K562 (cell line): ENCODE results near the gene CHST14. TPM values are rescaled to one million over a fixed set of nuclear protein-coding genes. Genes with fewer than 3 reads are reported as not detected.

Source experiments
- ATF4 ChIP-seq: fragments of 450-650 bp; formaldehyde crosslinking; IDR thresholded peaks from 2 replicates; pipeline ENCODE4 v1.4.0; 2022; ENCODE audit warnings: mild to moderate bottlenecking, moderate library complexity
- CXXC5 ChIP-seq: fragments of 250-450 bp; sonication (Bioruptor Pico); IDR thresholded peaks from 2 replicates; pipeline ENCODE4 v1.8.0; 2022; ENCODE audit warnings: inconsistent platforms, mild to moderate bottlenecking, moderate library complexity
- ELK3 ChIP-seq: fragments of 450-650 bp; formaldehyde crosslinking; IDR thresholded peaks from 2 replicates; pipeline ENCODE4 v1.4.0; 2020; ENCODE audit warnings: mild to moderate bottlenecking
- HMBOX1 ChIP-seq: sonication (generic); IDR thresholded peaks from 2 replicates; pipeline ENCODE4 v1.6.1; 2016
- MCM7 ChIP-seq, 2 experiments: fragments of 450-650 bp; IDR thresholded peaks; 2 replicates each; pipeline ENCODE4 v1.6.1; 2016 to 2018
- MNT ChIP-seq, 2 experiments: fragments of 450-650 bp; conservative IDR thresholded peaks; 2 replicates each; pipeline ENCODE4 v1.6.1; 2017; ENCODE audit warnings: mild to moderate bottlenecking in 2 of 2, moderate library complexity in 2 of 2
- NCOA2 ChIP-seq, 2 experiments: fragments of 450-650 bp; IDR thresholded peaks; 2 replicates each; pipeline ENCODE4 v1.6.1; 2018; ENCODE audit warnings: mild to moderate bottlenecking in 2 of 2, moderate library complexity in 1 of 2; ENCODE audit not compliant: partially characterized antibody in 2 of 2
- RFX1 ChIP-seq: fragments of 450-650 bp; IDR thresholded peaks from 2 replicates; pipeline ENCODE4 v1.6.1; 2016; ENCODE audit warnings: mild to moderate bottlenecking, moderate library complexity
- RFX5 ChIP-seq: IDR thresholded peaks from 2 replicates; pipeline ENCODE4 v1.6.1; 2011; ENCODE audit warnings: low read depth, mild to moderate bottlenecking, improper control_type of control experiment, low read length
- TCF3 ChIP-seq: sonication (generic); formaldehyde crosslinking; IDR thresholded peaks from 2 replicates; pipeline ENCODE4 v1.4.0; 2020; ENCODE audit warnings: mild to moderate bottlenecking, missing genetic modification reagents
- TEAD1 ChIP-seq, 2 experiments: fragments of 450-650 bp in 1 of 2; sonication (generic) in 1 of 2; formaldehyde crosslinking; IDR thresholded peaks; 2 replicates each; pipeline versions ENCODE4 v1.4.0 to v1.8.0; 2020 to 2022; ENCODE audit warnings: mild to moderate bottlenecking in 2 of 2, missing genetic modification reagents in 1 of 2
- TEAD4 ChIP-seq, 2 experiments: sonication (generic) in 1 of 2; formaldehyde crosslinking in 1 of 2; IDR thresholded peaks; 2 replicates each; pipeline versions ENCODE4 v1.6.1 to v1.8.0; 2012 to 2022; ENCODE audit warnings: borderline replicate concordance in 1 of 2, inconsistent platforms in 1 of 2, low read length in 1 of 2, mild to moderate bottlenecking in 1 of 2, missing genetic modification reagents in 1 of 2
- ZBED1 ChIP-seq: IDR thresholded peaks from 2 replicates; pipeline ENCODE4 v1.6.1; 2014
- ZC3H4 ChIP-seq: sonication (generic); formaldehyde crosslinking; IDR thresholded peaks from 2 replicates; pipeline ENCODE4 v1.9.0; 2021; ENCODE audit warnings: missing genetic modification reagents, borderline replicate concordance
- ZNF280B ChIP-seq: fragments of 250-450 bp; sonication (Bioruptor Pico); IDR thresholded peaks from 2 replicates; pipeline ENCODE4 v1.5.1; 2021; ENCODE audit warnings: mild to moderate bottlenecking
- ZNF354B ChIP-seq: fragments of 250-450 bp; sonication (Bioruptor Pico); IDR thresholded peaks from 2 replicates; pipeline ENCODE4 v1.4.0; 2020
- polyA plus RNA-seq, 8 experiments: library from polyadenylated mRNA; depleted of rRNA in 4 of 8; stranded (reverse) in 5 of 8; unstranded in 3 of 8; fragments of >200 nt; fragmentation: Nextera tagmentation in 2 of 8; fragmentation: Illumina TruSeq in 1 of 8; extraction: Ambion mirVana in 2 of 8; extraction: Trizol in 1 of 8; gene quantifications; 2 replicates each; pipeline versions ENCODE4 v1.2.1 to v1.2.3, GENCODE V29; 2011 to 2014; ENCODE audit warnings: inconsistent platforms in 1 of 8, missing spikeins in 1 of 8
- total RNA-seq, 7 experiments: library from RNA; depleted of rRNA in 6 of 7; stranded (reverse); fragments of >200 nt in 6 of 7; fragmentation: Illumina TruSeq in 2 of 7; extraction: Trizol in 2 of 7; gene quantifications; 2 replicates each; pipeline versions ENCODE4 v1.2.1 to v1.2.3, GENCODE V29; 2011 to 2021; ENCODE audit warnings: low replicate concordance in 1 of 7
- TF ChIP-seq, protein P1 (sequence below): IDR thresholded peaks from 2 replicates; pipeline ENCODE4 v1.6.1; 2011; ENCODE audit warnings: borderline replicate concordance, low read depth, mild to moderate bottlenecking, moderate library complexity, low read length; ENCODE audit not compliant: insufficient read depth, poor library complexity, severe bottlenecking
- TF ChIP-seq, protein P2 (sequence below): fragments of 450-650 bp; IDR thresholded peaks from 2 replicates; pipeline ENCODE4 v1.6.1; 2016; ENCODE audit warnings: mild to moderate bottlenecking

The CHST14 gene
- total and polyA plus RNA-seq, 9 of the 15 experiments (the other 6 are each of a cell fraction or from before 2014, with no cell fraction given), result 1.6 to 12.1 (median 4.5) TPM

- TF ChIP-seq, protein P1, sequence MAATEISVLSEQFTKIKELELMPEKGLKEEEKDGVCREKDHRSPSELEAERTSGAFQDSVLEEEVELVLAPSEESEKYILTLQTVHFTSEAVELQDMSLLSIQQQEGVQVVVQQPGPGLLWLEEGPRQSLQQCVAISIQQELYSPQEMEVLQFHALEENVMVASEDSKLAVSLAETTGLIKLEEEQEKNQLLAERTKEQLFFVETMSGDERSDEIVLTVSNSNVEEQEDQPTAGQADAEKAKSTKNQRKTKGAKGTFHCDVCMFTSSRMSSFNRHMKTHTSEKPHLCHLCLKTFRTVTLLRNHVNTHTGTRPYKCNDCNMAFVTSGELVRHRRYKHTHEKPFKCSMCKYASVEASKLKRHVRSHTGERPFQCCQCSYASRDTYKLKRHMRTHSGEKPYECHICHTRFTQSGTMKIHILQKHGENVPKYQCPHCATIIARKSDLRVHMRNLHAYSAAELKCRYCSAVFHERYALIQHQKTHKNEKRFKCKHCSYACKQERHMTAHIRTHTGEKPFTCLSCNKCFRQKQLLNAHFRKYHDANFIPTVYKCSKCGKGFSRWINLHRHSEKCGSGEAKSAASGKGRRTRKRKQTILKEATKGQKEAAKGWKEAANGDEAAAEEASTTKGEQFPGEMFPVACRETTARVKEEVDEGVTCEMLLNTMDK, result no peak
- TF ChIP-seq RFX1, result no peak
- TF ChIP-seq TEAD4 (IDR thresholded peaks at IDR 0.05; ENCODE audit: low read length), result peak; percentile 83
- no peak for TF ChIP-seq TEAD4 (CRISPR knock-in tag; IDR thresholded peaks at IDR 0.05; ENCODE audit: borderline replicate concordance)
- TF ChIP-seq RFX5, result no peak
- peak; percentile 94 for TF ChIP-seq TCF3 (CRISPR knock-in tag)
- no peak for TF ChIP-seq ELK3 (CRISPR knock-in tag)
- TF ChIP-seq HMBOX1, result no peak
- TF ChIP-seq TEAD1 (CRISPR knock-in tag; IDR thresholded peaks at IDR 0.05), result no peak
- no peak for TF ChIP-seq ZNF354B
- no peak for TF ChIP-seq ZNF280B
- no peak for TF ChIP-seq ZBED1
- no peak for TF ChIP-seq NCOA2 (IDR thresholded peaks at IDR 0.05; ENCODE audit: partially characterized antibody in 2 of 2)
- TF ChIP-seq MCM7 (IDR thresholded peaks at IDR 0.05), result no peak
- TF ChIP-seq, protein P2, sequence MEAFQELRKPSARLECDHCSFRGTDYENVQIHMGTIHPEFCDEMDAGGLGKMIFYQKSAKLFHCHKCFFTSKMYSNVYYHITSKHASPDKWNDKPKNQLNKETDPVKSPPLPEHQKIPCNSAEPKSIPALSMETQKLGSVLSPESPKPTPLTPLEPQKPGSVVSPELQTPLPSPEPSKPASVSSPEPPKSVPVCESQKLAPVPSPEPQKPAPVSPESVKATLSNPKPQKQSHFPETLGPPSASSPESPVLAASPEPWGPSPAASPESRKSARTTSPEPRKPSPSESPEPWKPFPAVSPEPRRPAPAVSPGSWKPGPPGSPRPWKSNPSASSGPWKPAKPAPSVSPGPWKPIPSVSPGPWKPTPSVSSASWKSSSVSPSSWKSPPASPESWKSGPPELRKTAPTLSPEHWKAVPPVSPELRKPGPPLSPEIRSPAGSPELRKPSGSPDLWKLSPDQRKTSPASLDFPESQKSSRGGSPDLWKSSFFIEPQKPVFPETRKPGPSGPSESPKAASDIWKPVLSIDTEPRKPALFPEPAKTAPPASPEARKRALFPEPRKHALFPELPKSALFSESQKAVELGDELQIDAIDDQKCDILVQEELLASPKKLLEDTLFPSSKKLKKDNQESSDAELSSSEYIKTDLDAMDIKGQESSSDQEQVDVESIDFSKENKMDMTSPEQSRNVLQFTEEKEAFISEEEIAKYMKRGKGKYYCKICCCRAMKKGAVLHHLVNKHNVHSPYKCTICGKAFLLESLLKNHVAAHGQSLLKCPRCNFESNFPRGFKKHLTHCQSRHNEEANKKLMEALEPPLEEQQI, result no peak
- TF ChIP-seq ATF4 (CRISPR knock-in tag), result no peak
- no peak for TF ChIP-seq ZC3H4 (CRISPR knock-in tag)
- TF ChIP-seq CXXC5 (CRISPR knock-in tag), result peak; percentile 93
- TF ChIP-seq MNT (conservative IDR thresholded peaks at IDR 0.05), result peak; percentile 81 to 87
Observed at GRCh38 chr15:40427188-40427587, 43.6 kb upstream of the CHST14 start (continued).
